DOHH2 (cell line): ENCODE measurements around the gene DNAH7.

Experiments
- H3F3A ChIP-seq: fragments of 200-600 bp; sonication (generic), shearing (Covaris generic); 2 replicates; pipeline ENCODE4 v1.6.0; 2016; ENCODE audit warnings: antibody characterized with exemption, mild to moderate bottlenecking; ENCODE audit not compliant: control insufficient read depth, insufficient read depth
- H3K27ac ChIP-seq: fragments of 200-600 bp; sonication (generic); 2 replicates; pipeline ENCODE4 v1.5.1; 2014; ENCODE audit warnings: low read depth, mild to moderate bottlenecking, low read length, moderate library complexity
- H3K27me3 ChIP-seq: fragments of 200-600 bp; sonication (generic); 2 replicates; pipeline ENCODE4 v1.6.1; 2014; ENCODE audit warnings: mild to moderate bottlenecking, low read length, mixed read lengths; ENCODE audit not compliant: control insufficient read depth
- H3K36me3 ChIP-seq: fragments of 200-600 bp; sonication (generic); 2 replicates; pipeline ENCODE4 v1.6.1; 2014; ENCODE audit warnings: mild to moderate bottlenecking, low read length, moderate library complexity, mixed read lengths; ENCODE audit not compliant: control insufficient read depth
- H3K4me1 ChIP-seq: fragments of 200-600 bp; sonication (generic); 2 replicates; pipeline ENCODE4 v1.6.1; 2014; ENCODE audit warnings: mild to moderate bottlenecking, low read length, mixed read lengths; ENCODE audit not compliant: control insufficient read depth
- H3K4me2 ChIP-seq: fragments of 200-600 bp; sonication (generic); 2 replicates; pipeline ENCODE4 v1.6.0; 2014; ENCODE audit warnings: mild to moderate bottlenecking, low read length, moderate library complexity
- H3K4me3 ChIP-seq: fragments of 200-600 bp; sonication (generic); 2 replicates; pipeline ENCODE4 v1.5.1; 2014; ENCODE audit warnings: mild to moderate bottlenecking, low read length, mixed read lengths
- H3K79me2 ChIP-seq: fragments of 200-600 bp; sonication (generic); 2 replicates; pipeline ENCODE4 v1.6.1; 2014; ENCODE audit warnings: mild to moderate bottlenecking, low read length, mixed read lengths; ENCODE audit not compliant: control insufficient read depth
- H3K9me2 ChIP-seq: fragments of 200-600 bp; sonication (generic); replicated peaks from 2 replicates; pipeline ENCODE4 v1.6.1; 2014; ENCODE audit warnings: mild to moderate bottlenecking, low read length, mixed read lengths; ENCODE audit not compliant: control insufficient read depth
- H3K9me3 ChIP-seq: fragments of 200-600 bp; sonication (generic); 2 replicates; pipeline ENCODE4 v1.6.1; 2014; ENCODE audit warnings: antibody characterized with exemption, low read length, mixed read lengths; ENCODE audit not compliant: control insufficient read depth, insufficient read depth
- H4K20me1 ChIP-seq: fragments of 200-600 bp; sonication (generic); 2 replicates; pipeline ENCODE4 v1.6.0; 2014; ENCODE audit warnings: low read depth, mild to moderate bottlenecking, antibody characterized with exemption, low read length, moderate library complexity; ENCODE audit not compliant: control insufficient read depth, insufficient read depth
- EZH2phosphoT487 ChIP-seq: fragments of 200-600 bp; sonication (generic); IDR thresholded peaks from 2 replicates; pipeline ENCODE4 v1.6.1; 2017; ENCODE audit warnings: borderline replicate concordance, mild to moderate bottlenecking, antibody characterized with exemption, low read length, moderate library complexity, mixed read lengths
- TF ChIP-seq, protein P1 (sequence below): fragments of 200-600 bp; sonication (generic); IDR thresholded peaks from one replicate; pipeline ENCODE4 v1.5.1; 2014; ENCODE audit warnings: antibody characterized with exemption, mild to moderate bottlenecking, low read depth, low read length; ENCODE audit not compliant: poor library complexity, severe bottlenecking

DNAH7 gene

DNA sequence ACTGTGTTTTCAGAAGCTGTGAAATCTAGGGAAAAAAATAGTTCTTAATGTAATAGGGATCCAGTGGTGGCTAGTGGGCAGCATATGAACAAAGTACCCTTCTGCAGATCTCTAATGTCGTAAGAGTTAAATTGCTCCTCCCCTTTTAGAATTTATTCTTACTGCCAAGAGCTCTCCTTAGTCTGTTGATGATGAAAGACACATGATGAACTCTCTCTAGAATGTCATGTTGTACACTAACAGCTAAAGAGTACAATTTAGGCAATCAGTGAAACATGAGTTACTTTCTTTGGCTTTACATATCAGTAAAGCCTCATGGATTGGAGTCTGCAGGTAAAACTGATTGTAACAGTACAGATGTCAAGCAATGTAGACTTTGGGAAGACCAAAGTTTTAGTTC lies 327.4 kb downstream of the DNAH7 start:
- no peaks in the 10 kb centered on the region for H3K27me3 ChIP-seq
- no peaks in the 10 kb centered on the region for H3K79me2 ChIP-seq
- H3K4me2 ChIP-seq = no peak overlapping the region
- no peaks in the 10 kb centered on the region for H3F3A ChIP-seq
- H3K27ac ChIP-seq = no peak overlapping the region
- H3K36me3 ChIP-seq = no peaks in the 10 kb centered on the region
- H3K4me3 ChIP-seq = no peak overlapping the region
- no peaks in the 10 kb centered on the region for H3K9me2 ChIP-seq
- H3K4me1 ChIP-seq = no peaks in the 10 kb centered on the region
- H3K9me3 ChIP-seq = no peaks in the 10 kb centered on the region
- no peaks in the 10 kb centered on the region for H4K20me1 ChIP-seq
- TF ChIP-seq, protein P1, sequence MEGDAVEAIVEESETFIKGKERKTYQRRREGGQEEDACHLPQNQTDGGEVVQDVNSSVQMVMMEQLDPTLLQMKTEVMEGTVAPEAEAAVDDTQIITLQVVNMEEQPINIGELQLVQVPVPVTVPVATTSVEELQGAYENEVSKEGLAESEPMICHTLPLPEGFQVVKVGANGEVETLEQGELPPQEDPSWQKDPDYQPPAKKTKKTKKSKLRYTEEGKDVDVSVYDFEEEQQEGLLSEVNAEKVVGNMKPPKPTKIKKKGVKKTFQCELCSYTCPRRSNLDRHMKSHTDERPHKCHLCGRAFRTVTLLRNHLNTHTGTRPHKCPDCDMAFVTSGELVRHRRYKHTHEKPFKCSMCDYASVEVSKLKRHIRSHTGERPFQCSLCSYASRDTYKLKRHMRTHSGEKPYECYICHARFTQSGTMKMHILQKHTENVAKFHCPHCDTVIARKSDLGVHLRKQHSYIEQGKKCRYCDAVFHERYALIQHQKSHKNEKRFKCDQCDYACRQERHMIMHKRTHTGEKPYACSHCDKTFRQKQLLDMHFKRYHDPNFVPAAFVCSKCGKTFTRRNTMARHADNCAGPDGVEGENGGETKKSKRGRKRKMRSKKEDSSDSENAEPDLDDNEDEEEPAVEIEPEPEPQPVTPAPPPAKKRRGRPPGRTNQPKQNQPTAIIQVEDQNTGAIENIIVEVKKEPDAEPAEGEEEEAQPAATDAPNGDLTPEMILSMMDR = no peak
- TF ChIP-seq EZH2phosphoT487 = no peak

DNA sequence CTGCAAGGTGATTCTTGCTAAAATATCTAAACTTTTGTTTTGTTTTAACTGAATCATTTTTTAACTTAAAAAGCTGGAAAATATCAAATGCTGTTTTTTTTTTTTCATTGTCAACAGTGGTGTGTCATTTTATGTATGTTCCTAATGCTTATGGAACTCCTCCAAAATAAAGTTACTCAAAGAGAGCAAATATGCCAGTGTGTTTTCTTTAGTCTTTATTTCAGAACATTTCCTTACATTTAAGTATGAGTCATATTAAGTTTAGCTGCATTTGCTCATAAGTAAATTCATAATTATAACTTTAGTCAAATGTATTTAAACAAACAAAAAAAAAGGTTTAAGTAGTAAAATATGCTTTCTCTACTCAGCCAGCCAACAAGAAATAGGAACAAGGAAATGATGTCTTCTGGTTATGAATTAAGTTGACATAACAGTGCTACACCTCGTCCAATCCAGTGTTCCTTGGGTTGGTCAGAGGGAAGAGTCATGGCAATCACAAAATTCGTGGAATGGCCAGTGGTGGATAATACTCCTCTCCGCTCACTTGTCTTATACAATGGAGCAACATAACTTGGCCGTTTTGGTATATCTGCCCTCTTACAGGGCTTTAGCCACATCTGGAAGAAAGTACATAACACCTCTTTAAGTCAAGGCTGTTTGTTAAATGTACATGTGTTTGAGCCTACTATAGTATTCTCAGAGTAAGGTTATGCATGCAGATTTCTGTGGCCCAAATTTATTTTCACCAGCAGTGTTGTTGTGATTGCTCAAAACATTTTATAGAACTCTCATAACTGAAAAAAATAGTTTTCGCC lies 330.9 kb downstream of the DNAH7 start:
- H3K79me2 ChIP-seq = no peaks in the 10 kb centered on the region
- H3K9me3 ChIP-seq = no peaks in the 10 kb centered on the region
- H3K9me2 ChIP-seq = no peaks in the 10 kb centered on the region
- H3K36me3 ChIP-seq = peaks cover 5% of the 10 kb centered on the region
- TF ChIP-seq EZH2phosphoT487 = no peak
- TF ChIP-seq, protein P1 = no peak
- H4K20me1 ChIP-seq = no peaks in the 10 kb centered on the region
- no peak overlapping the region for H3K4me3 ChIP-seq
- no peaks in the 10 kb centered on the region for H3K27me3 ChIP-seq
- H3K4me1 ChIP-seq = no peaks in the 10 kb centered on the region
- no peaks in the 10 kb centered on the region for H3F3A ChIP-seq
- no peak overlapping the region for H3K4me2 ChIP-seq
- H3K27ac ChIP-seq = no peak overlapping the region

DNA sequence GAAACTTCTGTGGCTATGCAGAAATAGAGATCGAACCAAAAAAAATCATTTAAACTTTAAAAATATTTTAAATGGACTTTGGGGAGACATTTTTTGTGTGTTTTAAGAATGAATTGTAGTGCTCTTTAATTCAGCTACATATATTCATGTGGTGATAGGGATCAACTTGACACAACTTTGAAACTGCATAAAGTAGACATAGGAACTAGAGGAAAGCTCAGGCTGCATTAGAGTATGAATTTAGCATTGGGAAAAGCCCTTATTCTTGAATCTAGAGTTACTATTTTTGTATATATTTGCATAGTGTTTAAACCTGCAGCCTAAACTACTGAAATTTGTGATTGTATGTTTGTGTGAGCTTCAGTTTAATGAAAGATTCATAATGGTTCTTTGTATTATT lies 333.3 kb downstream of the DNAH7 start:
- no peak overlapping the region for H3K27ac ChIP-seq
- TF ChIP-seq, protein P1 = no peak
- no peak for TF ChIP-seq EZH2phosphoT487
- no peaks in the 10 kb centered on the region for H3K9me3 ChIP-seq
- H3K4me2 ChIP-seq = no peak overlapping the region
- no peaks in the 10 kb centered on the region for H3F3A ChIP-seq
- H3K9me2 ChIP-seq = no peaks in the 10 kb centered on the region
- no peak overlapping the region for H3K4me3 ChIP-seq
- H3K79me2 ChIP-seq = no peaks in the 10 kb centered on the region
- no peaks in the 10 kb centered on the region for H3K27me3 ChIP-seq
- peaks cover 10% of the 10 kb centered on the region for H3K36me3 ChIP-seq
- H4K20me1 ChIP-seq = no peaks in the 10 kb centered on the region
- H3K4me1 ChIP-seq = no peaks in the 10 kb centered on the region
